ENCODE results near the gene ITGBL1. TPM values are rescaled to one million over a fixed set of nuclear protein-coding genes. Genes with fewer than 3 reads are reported as not detected.

ITGBL1 gene
- 22.2 and 46.7 TPM in 2 replicates for total RNA-seq (2012; rRNA removed)
- polyA plus RNA-seq (2012; rRNA removed) = 20.7 and 24.2 TPM in 2 replicates
- 10.7 and 13.4 TPM in 2 replicates for polyA plus RNA-seq (2012; cell fraction: cytosol; rRNA removed)
- polyA plus RNA-seq (2012; cell fraction: nucleus; rRNA removed; ENCODE audit: low replicate concordance) = 4.5 and 9.2 TPM in 2 replicates
- Bru-seq, nascent RNA = percentile 76 among the genes with signal in this experiment
- percentile 53 among the genes with signal in this experiment for BruChase-seq, experiment 1, labeled RNA remaining after a 6-hour chase
- percentile 61 among the genes with signal in this experiment for BruChase-seq, experiment 2, labeled RNA remaining after a 2-hour chase
- long read RNA-seq, transcript ITGBL1-202 (11 exons, 2,494 nt) = major isoform, 57 of 131 reads
- long read RNA-seq, partial matches to known transcripts = 5 of 131 reads
- long read RNA-seq, other reads (novel, unspliced or antisense) = 68 of 131 reads

GRCh38 chr13:101452519-101453485, at the start of gene ITGBL1:
Gene ITGBL1, plus strand, starts transcription at chr13:101452675. Its CDS starts 159 bp downstream, at chr13:101452834.
- H4K20me1 ChIP-seq (ENCODE audit: insufficient read depth, low read length) = no peaks in the 10 kb centered on the region
- H2AFZ ChIP-seq (replicated peaks; ENCODE audit: low read length, poor library complexity) = peak within 1 kb of the TSS; percentile 86
- H2BK120ac ChIP-seq (ENCODE audit: low read depth, low read length) = peak within 1 kb of the TSS; percentile 85
- peak; percentile 25 for DNase-seq
- TF ChIP-seq RFX5 (IDR thresholded peaks at IDR 0.05; ENCODE audit: low read depth, low read length) (no peak), MAZ (IDR thresholded peaks at IDR 0.05; ENCODE audit: borderline replicate concordance, low read depth, low read length) (no peak), RAD21 (IDR thresholded peaks at IDR 0.05; ENCODE audit: low read length) (no peak), MAFK (IDR thresholded peaks at IDR 0.05; ENCODE audit: low read depth, low read length) (no peak), POLR2A (IDR thresholded peaks at IDR 0.05; ENCODE audit: low read depth, low read length) (no peak), FOS (IDR thresholded peaks at IDR 0.05; ENCODE audit: low read depth, low read length) (no peak)
- peak within 1 kb of the TSS; percentile 68; the same call in 1 of the 2 replicates for H3K56ac ChIP-seq (ENCODE audit: extremely low read depth, insufficient read depth, low read length)
- peak within 1 kb of the TSS; percentile 81 for H4K5ac ChIP-seq (ENCODE audit: low read depth, low read length)
- peak within 1 kb of the TSS; percentile 78 for H3K4me2 ChIP-seq (ENCODE audit: low read depth, low read length)
- intact Hi-C loops (cut with micrococcal nuclease) (loop anchor here (1.0 to 10.0 kb wide), 4 partner anchors 36 to 832 kb away; partner anchors contain the start of gene NALCN), dilution Hi-C loops (cut with HindIII; ENCODE audit: low sequenced_read_pairs, unreplicated experiment) (no loop called here), in situ Hi-C loops (cut with MboI; ENCODE audit: low sequenced_read_pairs) (no loop called here)
- peak within 1 kb of the TSS; percentile 92 for H2BK5ac ChIP-seq (ENCODE audit: low read depth, low read length, poor library complexity, severe bottlenecking)
- H3K9me1 ChIP-seq (ENCODE audit: insufficient read depth, low read length) = peaks cover 10% of the 10 kb centered on the region
- peak within 1 kb of the TSS; percentile 57 for H3K9ac ChIP-seq (ENCODE audit: low read depth, low read length)
- H3K27me3 ChIP-seq (ENCODE audit: control insufficient read depth, insufficient read depth, low read length) = no peaks in the 10 kb centered on the region
- no peaks in the 10 kb centered on the region for H3K36me3 ChIP-seq (ENCODE audit: control insufficient read depth, insufficient read depth, low read length)
- peak within 1 kb of the TSS; percentile 50 for H3K4me3 ChIP-seq (ENCODE audit: insufficient read depth, low read depth, low read length)
- H4K8ac ChIP-seq (ENCODE audit: low read depth in 2 of 2, low read length in 2 of 2) = peak within 1 kb of the TSS; percentile 36 to 58
- H2BK20ac ChIP-seq (ENCODE audit: low read depth, low read length) = peak within 1 kb of the TSS; percentile 98
- ChIA-PET POLR2A (ENCODE audit: unreplicated experiment) (no interaction called here), CTCF (interaction anchor here (0.9 to 1.8 kb wide), 3 partner anchors 13 to 302 kb away, joined by 4 to 8 read pairs (median 6); no protein-coding TSS in a partner anchor)
- H3K4me1 ChIP-seq (ENCODE audit: control insufficient read depth, insufficient read depth, low read length) = peaks cover 35% of the 10 kb centered on the region
- peak within 1 kb of the TSS; percentile 74 for H3K27ac ChIP-seq (ENCODE audit: insufficient read depth, low read length)
- no peaks in the 10 kb centered on the region; a peak in 1 of 4 replicates for H3K79me1 ChIP-seq (ENCODE audit: low read depth in 1 of 2, low read length in 2 of 2)
- H3K18ac ChIP-seq (ENCODE audit: low read depth, low read length) = peak within 1 kb of the TSS; percentile 85
- H3K14ac ChIP-seq (replicated peaks; ENCODE audit: low read depth, low read length) = peak within 1 kb of the TSS; percentile 92
- no peaks in the 10 kb centered on the region for H3K9me3 ChIP-seq (ENCODE audit: control insufficient read depth, insufficient read depth, low read length)
- H2BK15ac ChIP-seq (ENCODE audit: low read depth, low read length) = peak within 1 kb of the TSS; percentile 96
- peak within 1 kb of the TSS; percentile 92 for H4K91ac ChIP-seq (ENCODE audit: insufficient read depth, low read depth, low read length)
- H3K4ac ChIP-seq (ENCODE audit: low read depth, low read length) = peak within 1 kb of the TSS; percentile 92
- BruUV-seq (replicated peaks) = no TSS peak
- 49% methylated on average over 10 of the region's 18 CpGs; no CpG with 5 or more reads in 1 of the 2 experiments for WGBS, 2 experiments (ENCODE audit: extremely low coverage in 2 of 2, insufficient read length in 1 of 2)
- H2AK5ac ChIP-seq (ENCODE audit: low read depth, low read length) = peak within 1 kb of the TSS; percentile 53
- peak; percentile 8 for ATAC-seq (ENCODE audit: low read depth)
- peak within 1 kb of the TSS; percentile 92 for H3K23ac ChIP-seq (ENCODE audit: low read depth, low read length)
- H2AK9ac ChIP-seq (replicated peaks; ENCODE audit: low read depth, low read length, poor library complexity) = peak within 1 kb of the TSS; percentile 55

Measured in IMR-90 (cell line).